ENCODE data around the gene PHLPP2. TPM values are rescaled to one million over a fixed set of nuclear protein-coding genes. Genes with fewer than 3 reads are reported as not detected.
"Not testable (repeated sequence)": the region's sequence is repeated elsewhere in the genome, so short reads cannot be mapped to it uniquely, and the experiment has no call there.

The PHLPP2 gene
- polyA plus RNA-seq, 3 donors: 0.57 to 2.5 (median 1.4) TPM

- no peaks in the 10 kb centered on the region for H4K20me1 ChIP-seq (ENCODE audit: insufficient read depth, low read length)
- no peak for DNase-seq
- no peaks in the 10 kb centered on the region for H3K27me3 ChIP-seq (ENCODE audit: control insufficient read depth in 2 of 2, insufficient read depth in 2 of 2, low read length in 2 of 2)
- no peak overlapping the region for H3K4me3 ChIP-seq (replicated peaks in 1 of 3; ENCODE audit: low read depth in 2 of 3, low read length in 3 of 3)
- H3K9ac ChIP-seq (ENCODE audit: insufficient read depth, low read length, poor library complexity, severe bottlenecking): no peak overlapping the region
- no peak overlapping the region for H2AFZ ChIP-seq (ENCODE audit: insufficient read depth, low read depth, low read length, poor library complexity, severe bottlenecking)
- no peak overlapping the region for H3K27ac ChIP-seq (ENCODE audit: low read depth in 1 of 2, low read length in 2 of 2)
- Mint-ChIP-seq H3K4me3 (no peak overlapping the region), H3K9me3 (no peaks in the 10 kb centered on the region), H3K4me1 (no peaks in the 10 kb centered on the region), H3K36me3 (peaks cover 14 to 22% of the 10 kb centered on the region in 2 donors), H3K27ac (peak overlapping the region in 1 of 7 donors; percentile 31), H3K27me3 (ENCODE audit: low read depth in 3 of 3) (peaks cover 0 to 3% (median 0%) of the 10 kb centered on the region in 3 donors)
- no peak overlapping the region for H3K4me2 ChIP-seq (replicated peaks; ENCODE audit: extremely low read depth, low read length, poor library complexity, severe bottlenecking)
- no peaks in the 10 kb centered on the region for H3K79me2 ChIP-seq (ENCODE audit: insufficient read depth, low read length)
- no peaks in the 10 kb centered on the region for H3K9me3 ChIP-seq (replicated peaks in 1 of 2; ENCODE audit: control insufficient read depth in 1 of 2, insufficient read depth in 1 of 2, low read length in 2 of 2)
- TF ChIP-seq, protein P1, sequence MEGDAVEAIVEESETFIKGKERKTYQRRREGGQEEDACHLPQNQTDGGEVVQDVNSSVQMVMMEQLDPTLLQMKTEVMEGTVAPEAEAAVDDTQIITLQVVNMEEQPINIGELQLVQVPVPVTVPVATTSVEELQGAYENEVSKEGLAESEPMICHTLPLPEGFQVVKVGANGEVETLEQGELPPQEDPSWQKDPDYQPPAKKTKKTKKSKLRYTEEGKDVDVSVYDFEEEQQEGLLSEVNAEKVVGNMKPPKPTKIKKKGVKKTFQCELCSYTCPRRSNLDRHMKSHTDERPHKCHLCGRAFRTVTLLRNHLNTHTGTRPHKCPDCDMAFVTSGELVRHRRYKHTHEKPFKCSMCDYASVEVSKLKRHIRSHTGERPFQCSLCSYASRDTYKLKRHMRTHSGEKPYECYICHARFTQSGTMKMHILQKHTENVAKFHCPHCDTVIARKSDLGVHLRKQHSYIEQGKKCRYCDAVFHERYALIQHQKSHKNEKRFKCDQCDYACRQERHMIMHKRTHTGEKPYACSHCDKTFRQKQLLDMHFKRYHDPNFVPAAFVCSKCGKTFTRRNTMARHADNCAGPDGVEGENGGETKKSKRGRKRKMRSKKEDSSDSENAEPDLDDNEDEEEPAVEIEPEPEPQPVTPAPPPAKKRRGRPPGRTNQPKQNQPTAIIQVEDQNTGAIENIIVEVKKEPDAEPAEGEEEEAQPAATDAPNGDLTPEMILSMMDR (IDR thresholded peaks at IDR 0.05): no peak
- no CpG with 5 or more reads among the region's 1 CpG for WGBS (ENCODE audit: insufficient coverage)
- H3K4me1 ChIP-seq (ENCODE audit: control insufficient read depth in 1 of 2, insufficient read depth in 2 of 2, low read length in 2 of 2): no peaks in the 10 kb centered on the region
- intact Hi-C loops (cut with micrococcal nuclease): no loop called here
- H3K36me3 ChIP-seq (replicated peaks in 1 of 2; ENCODE audit: control insufficient read depth in 1 of 2, insufficient read depth in 2 of 2, low read length in 2 of 2): peaks cover 0 to 7% of the 10 kb centered on the region in 2 donors
Measured at GRCh38 chr16:71689901-71690300, 34.6 kb downstream of the PHLPP2 start.

DNA sequence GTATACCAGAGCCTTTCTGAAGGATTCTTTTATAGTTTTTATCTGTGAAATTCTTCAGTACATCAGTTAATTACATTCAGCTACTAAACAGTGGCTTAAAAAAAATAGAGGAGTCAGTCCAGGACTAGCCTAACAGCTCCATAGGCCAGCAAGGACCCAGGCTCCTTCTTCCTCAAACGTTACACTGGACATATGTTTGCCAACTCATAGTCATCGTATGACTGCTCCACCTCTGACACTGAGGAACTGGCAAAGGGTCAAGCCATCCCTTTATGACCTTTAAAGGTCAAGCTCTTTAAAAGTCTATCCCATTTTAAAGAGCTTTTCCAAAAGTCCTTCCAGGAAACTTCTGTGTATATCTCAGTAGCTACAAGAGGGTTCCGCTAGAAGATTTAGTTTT lies 36.6 kb downstream of the PHLPP2 start:
- Mint-ChIP-seq H3K27ac (no peak overlapping the region), H3K36me3 (peaks cover 18 to 36% of the 10 kb centered on the region in 2 donors), H3K4me1 (no peaks in the 10 kb centered on the region), H3K27me3 (ENCODE audit: low read depth in 3 of 3) (peaks cover 0 to 1% (median 0%) of the 10 kb centered on the region in 3 donors), H3K4me3 (no peak overlapping the region), H3K9me3 (peaks cover 0 to 6% (median 3%) of the 10 kb centered on the region in 7 donors)
- Histone ChIP-seq H3K36me3 (replicated peaks in 1 of 2; ENCODE audit: control insufficient read depth in 1 of 2, insufficient read depth in 2 of 2, low read length in 2 of 2) (peaks cover 0 to 7% of the 10 kb centered on the region in 2 donors), H3K9ac (ENCODE audit: insufficient read depth, low read length, poor library complexity, severe bottlenecking) (no peak overlapping the region), H3K9me3 (replicated peaks in 1 of 2; ENCODE audit: control insufficient read depth in 1 of 2, insufficient read depth in 1 of 2, low read length in 2 of 2) (no peaks in the 10 kb centered on the region), H3K4me3 (replicated peaks in 1 of 3; ENCODE audit: low read depth in 2 of 3, low read length in 3 of 3) (no peak overlapping the region), H3K27ac (ENCODE audit: low read depth in 1 of 2, low read length in 2 of 2) (no peak overlapping the region), H3K4me2 (replicated peaks; ENCODE audit: extremely low read depth, low read length, poor library complexity, severe bottlenecking) (no peak overlapping the region), H3K27me3 (ENCODE audit: control insufficient read depth in 2 of 2, insufficient read depth in 2 of 2, low read length in 2 of 2) (no peaks in the 10 kb centered on the region), H3K4me1 (ENCODE audit: control insufficient read depth in 1 of 2, insufficient read depth in 2 of 2, low read length in 2 of 2) (no peaks in the 10 kb centered on the region), H4K20me1 (ENCODE audit: insufficient read depth, low read length) (no peaks in the 10 kb centered on the region), H2AFZ (ENCODE audit: insufficient read depth, low read depth, low read length, poor library complexity, severe bottlenecking) (no peak overlapping the region), H3K79me2 (ENCODE audit: insufficient read depth, low read length) (no peaks in the 10 kb centered on the region)
- intact Hi-C loops (cut with micrococcal nuclease): no loop called here
- 86% methylated on average over 2 of the region's 3 CpGs for WGBS (ENCODE audit: insufficient coverage)
- no peak for DNase-seq
- TF ChIP-seq, protein P1 (IDR thresholded peaks at IDR 0.05): no peak

DNA sequence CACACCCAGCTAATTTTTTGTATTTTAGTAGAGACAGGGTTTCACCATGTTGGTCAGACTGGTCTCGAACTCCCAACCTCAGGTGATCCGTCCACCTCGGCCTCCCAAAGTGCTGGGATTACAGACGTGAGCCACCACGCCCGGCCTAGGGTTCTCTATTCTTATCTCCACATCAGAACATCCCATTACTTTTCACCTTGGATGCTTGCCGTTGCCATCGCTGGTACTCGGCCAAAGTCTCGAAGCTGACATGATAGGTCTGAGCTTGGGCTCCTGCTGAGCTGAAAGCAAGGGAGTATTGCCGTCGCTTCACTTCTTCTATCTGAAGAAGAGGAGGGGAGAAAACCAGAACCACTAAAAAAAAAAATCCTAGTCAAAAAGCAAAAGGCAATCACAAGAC lies 40.2 kb downstream of the PHLPP2 start:
- H3K27me3 ChIP-seq (ENCODE audit: control insufficient read depth in 2 of 2, insufficient read depth in 2 of 2, low read length in 2 of 2); DNase-seq; H3K9me3 Mint-ChIP-seq; H3K4me1 Mint-ChIP-seq; H3K27me3 Mint-ChIP-seq (ENCODE audit: low read depth in 3 of 3); H3K9me3 ChIP-seq (replicated peaks in 1 of 2; ENCODE audit: control insufficient read depth in 1 of 2, insufficient read depth in 1 of 2, low read length in 2 of 2); H3K4me3 ChIP-seq (replicated peaks in 1 of 3; ENCODE audit: low read depth in 2 of 3, low read length in 3 of 3); H3K36me3 ChIP-seq (replicated peaks in 1 of 2; ENCODE audit: control insufficient read depth in 1 of 2, insufficient read depth in 2 of 2, low read length in 2 of 2); intact Hi-C loops (cut with micrococcal nuclease); H3K79me2 ChIP-seq (ENCODE audit: insufficient read depth, low read length); H2AFZ ChIP-seq (ENCODE audit: insufficient read depth, low read depth, low read length, poor library complexity, severe bottlenecking); H3K4me3 Mint-ChIP-seq; H3K27ac Mint-ChIP-seq; H3K9ac ChIP-seq (ENCODE audit: insufficient read depth, low read length, poor library complexity, severe bottlenecking); H3K4me1 ChIP-seq (ENCODE audit: control insufficient read depth in 1 of 2, insufficient read depth in 2 of 2, low read length in 2 of 2); H4K20me1 ChIP-seq (ENCODE audit: insufficient read depth, low read length); H3K27ac ChIP-seq (ENCODE audit: low read depth in 1 of 2, low read length in 2 of 2); H3K4me2 ChIP-seq (replicated peaks; ENCODE audit: extremely low read depth, low read length, poor library complexity, severe bottlenecking): not testable (repeated sequence)
- WGBS (ENCODE audit: insufficient coverage): 100% methylated on average over 1 of the region's 12 CpGs
- H3K36me3 Mint-ChIP-seq: peaks cover 10 to 38% of the 10 kb centered on the region in 2 donors
